Measurements from ENCODE around the gene TGFB2.

The TGFB2 gene

DNA sequence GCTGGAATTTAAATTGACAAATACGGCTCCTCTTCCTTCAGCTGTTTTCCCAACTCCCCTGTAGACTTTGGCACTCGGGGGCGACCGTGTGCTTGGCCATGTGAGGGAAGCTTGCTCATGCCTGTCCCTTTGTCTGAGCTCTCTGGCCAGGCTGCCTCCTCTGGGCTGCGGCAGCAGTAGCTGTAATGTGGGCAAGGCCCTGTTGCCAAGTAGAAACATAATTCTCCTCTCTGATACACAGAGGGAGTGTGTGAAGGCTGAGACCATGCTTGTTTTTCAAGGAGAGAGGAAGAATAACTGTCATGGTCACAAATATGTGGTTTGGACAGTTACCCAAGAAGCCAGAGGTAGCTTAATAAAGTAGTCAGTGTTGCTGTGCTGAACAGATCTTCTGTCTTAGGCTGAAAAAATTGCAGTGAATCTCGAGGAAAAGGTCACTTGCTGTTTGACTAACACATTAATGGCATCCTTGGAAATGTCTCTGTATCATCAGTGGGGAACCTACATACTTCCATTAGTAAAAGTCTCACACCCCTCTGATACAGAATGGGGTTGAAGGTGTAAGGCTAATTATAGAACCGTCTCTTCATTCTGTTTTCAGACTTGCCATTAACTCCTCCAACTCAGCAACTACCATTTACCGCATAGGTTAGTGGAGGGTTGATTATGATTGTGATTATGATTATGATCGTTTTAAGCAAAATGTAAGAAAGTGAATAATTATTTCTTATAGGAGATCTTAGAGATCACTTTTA lies 94.6 kb downstream of the TGFB2 start:
- whole genome bisulfite sequencing (ENCODE audit: insufficient coverage): 92% methylated on average over 5 of the region's 9 CpGs
- H3K36me3 ChIP-seq (ENCODE audit: control insufficient read depth in 4 of 4, insufficient read depth in 4 of 4, low read length in 3 of 4): no peaks in the 10 kb centered on the region
- no peaks in the 10 kb centered on the region for H3K4me1 ChIP-seq (ENCODE audit: control extremely low read depth in 1 of 4, control insufficient read depth in 4 of 4, insufficient read depth in 4 of 4, low read length in 3 of 4)
- H3K27ac ChIP-seq (ENCODE audit: insufficient read depth in 1 of 2, low read depth in 1 of 2, low read length in 2 of 2, poor library complexity in 1 of 2, severe bottlenecking in 2 of 2): no peak overlapping the region
- POLR2A ChIA-PET: no interaction called here
- H3K4me3 ChIP-seq (ENCODE audit: control insufficient read depth in 1 of 7, extremely low read depth in 1 of 7, insufficient read depth in 4 of 7, low read depth in 2 of 7, low read length in 6 of 7): no peak overlapping the region
- DNase-seq: no peak
- peaks cover 0 to 1% (median 0%) of the 10 kb centered on the region in 5 experiments for H3K27me3 ChIP-seq (replicated peaks in 2 of 5; ENCODE audit: control insufficient read depth in 4 of 5, insufficient read depth in 5 of 5, low read length in 4 of 5)
- H3K9me3 ChIP-seq (ENCODE audit: control extremely low read depth in 1 of 5, control insufficient read depth in 4 of 5, insufficient read depth in 2 of 5, low read depth in 1 of 5, low read length in 4 of 5): no peaks in the 10 kb centered on the region
- CTCF ChIA-PET: no interaction called here

DNA sequence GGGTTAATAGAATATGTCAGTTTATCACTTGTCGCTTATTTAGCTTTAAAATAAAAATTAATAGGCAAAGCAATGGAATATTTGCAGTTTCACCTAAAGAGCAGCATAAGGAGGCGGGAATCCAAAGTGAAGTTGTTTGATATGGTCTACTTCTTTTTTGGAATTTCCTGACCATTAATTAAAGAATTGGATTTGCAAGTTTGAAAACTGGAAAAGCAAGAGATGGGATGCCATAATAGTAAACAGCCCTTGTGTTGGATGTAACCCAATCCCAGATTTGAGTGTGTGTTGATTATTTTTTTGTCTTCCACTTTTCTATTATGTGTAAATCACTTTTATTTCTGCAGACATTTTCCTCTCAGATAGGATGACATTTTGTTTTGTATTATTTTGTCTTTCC lies 98.1 kb downstream of the TGFB2 start:
- Histone ChIP-seq H3K4me3 (ENCODE audit: control insufficient read depth in 1 of 7, extremely low read depth in 1 of 7, insufficient read depth in 4 of 7, low read depth in 2 of 7, low read length in 6 of 7) (no peak overlapping the region), H3K36me3 (ENCODE audit: control insufficient read depth in 4 of 4, insufficient read depth in 4 of 4, low read length in 3 of 4) (no peaks in the 10 kb centered on the region), H3K4me1 (ENCODE audit: control extremely low read depth in 1 of 4, control insufficient read depth in 4 of 4, insufficient read depth in 4 of 4, low read length in 3 of 4) (no peaks in the 10 kb centered on the region), H3K27ac (ENCODE audit: insufficient read depth in 1 of 2, low read depth in 1 of 2, low read length in 2 of 2, poor library complexity in 1 of 2, severe bottlenecking in 2 of 2) (no peak overlapping the region), H3K27me3 (replicated peaks in 2 of 5; ENCODE audit: control insufficient read depth in 4 of 5, insufficient read depth in 5 of 5, low read length in 4 of 5) (no peaks in the 10 kb centered on the region), H3K9me3 (ENCODE audit: control extremely low read depth in 1 of 5, control insufficient read depth in 4 of 5, insufficient read depth in 2 of 5, low read depth in 1 of 5, low read length in 4 of 5) (peaks cover 0 to 3% (median 0%) of the 10 kb centered on the region in 5 experiments)
- DNase-seq: no peak
- ChIA-PET POLR2A (no interaction called here), CTCF (no interaction called here)
- 100% methylated on average over 1 of the region's 2 CpGs for WGBS (ENCODE audit: insufficient coverage)

- no peaks in the 10 kb centered on the region for H3K4me1 ChIP-seq (ENCODE audit: control extremely low read depth in 1 of 4, control insufficient read depth in 4 of 4, insufficient read depth in 4 of 4, low read length in 3 of 4)
- no peak overlapping the region for H3K27ac ChIP-seq (ENCODE audit: insufficient read depth in 1 of 2, low read depth in 1 of 2, low read length in 2 of 2, poor library complexity in 1 of 2, severe bottlenecking in 2 of 2)
- 100% methylated on average over 3 of the region's 5 CpGs for WGBS (ENCODE audit: insufficient coverage)
- H3K4me3 ChIP-seq (ENCODE audit: control insufficient read depth in 1 of 7, extremely low read depth in 1 of 7, insufficient read depth in 4 of 7, low read depth in 2 of 7, low read length in 6 of 7): no peak overlapping the region
- H3K9me3 ChIP-seq (ENCODE audit: control extremely low read depth in 1 of 5, control insufficient read depth in 4 of 5, insufficient read depth in 2 of 5, low read depth in 1 of 5, low read length in 4 of 5): peaks cover 0 to 3% (median 0%) of the 10 kb centered on the region in 5 experiments
- no peaks in the 10 kb centered on the region for H3K36me3 ChIP-seq (ENCODE audit: control insufficient read depth in 4 of 4, insufficient read depth in 4 of 4, low read length in 3 of 4)
- no peaks in the 10 kb centered on the region for H3K27me3 ChIP-seq (replicated peaks in 2 of 5; ENCODE audit: control insufficient read depth in 4 of 5, insufficient read depth in 5 of 5, low read length in 4 of 5)
- ChIA-PET POLR2A (no interaction called here), CTCF (no interaction called here)
- no peak for DNase-seq
Observed at GRCh38 chr1:218444173-218444572, 99.0 kb downstream of the TGFB2 start.

DNA sequence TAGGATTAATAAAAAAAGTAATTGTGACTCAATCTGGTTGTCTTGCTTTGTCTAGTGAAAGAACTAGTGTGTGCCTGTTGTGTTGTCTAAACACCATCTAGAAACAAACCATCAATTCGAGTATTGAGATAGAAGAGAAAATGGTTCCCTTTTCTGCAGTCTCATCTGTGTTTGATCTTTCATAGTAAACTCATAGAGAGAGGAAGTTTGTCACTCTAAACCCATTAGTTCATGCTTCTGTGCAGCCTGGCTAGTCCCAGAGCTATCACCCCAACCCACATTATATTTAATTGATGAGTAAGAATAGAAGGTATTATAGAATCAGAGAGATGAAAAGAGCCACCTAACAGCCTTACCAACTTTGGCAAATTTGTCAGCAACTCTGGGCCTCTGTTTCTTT lies 99.5 kb downstream of the TGFB2 start:
- Histone ChIP-seq H3K4me3 (ENCODE audit: control insufficient read depth in 1 of 7, extremely low read depth in 1 of 7, insufficient read depth in 4 of 7, low read depth in 2 of 7, low read length in 6 of 7) (no peak overlapping the region), H3K9me3 (ENCODE audit: control extremely low read depth in 1 of 5, control insufficient read depth in 4 of 5, insufficient read depth in 2 of 5, low read depth in 1 of 5, low read length in 4 of 5) (peaks cover 0 to 3% (median 0%) of the 10 kb centered on the region in 5 experiments), H3K27me3 (replicated peaks in 2 of 5; ENCODE audit: control insufficient read depth in 4 of 5, insufficient read depth in 5 of 5, low read length in 4 of 5) (no peaks in the 10 kb centered on the region), H3K27ac (ENCODE audit: insufficient read depth in 1 of 2, low read depth in 1 of 2, low read length in 2 of 2, poor library complexity in 1 of 2, severe bottlenecking in 2 of 2) (no peak overlapping the region), H3K4me1 (ENCODE audit: control extremely low read depth in 1 of 4, control insufficient read depth in 4 of 4, insufficient read depth in 4 of 4, low read length in 3 of 4) (no peaks in the 10 kb centered on the region), H3K36me3 (ENCODE audit: control insufficient read depth in 4 of 4, insufficient read depth in 4 of 4, low read length in 3 of 4) (no peaks in the 10 kb centered on the region)
- CTCF ChIA-PET: no interaction called here
- DNase-seq: no peak
- no CpG with 5 or more reads among the region's 1 CpG for WGBS (ENCODE audit: insufficient coverage)
- POLR2A ChIA-PET: no interaction called here

DNA sequence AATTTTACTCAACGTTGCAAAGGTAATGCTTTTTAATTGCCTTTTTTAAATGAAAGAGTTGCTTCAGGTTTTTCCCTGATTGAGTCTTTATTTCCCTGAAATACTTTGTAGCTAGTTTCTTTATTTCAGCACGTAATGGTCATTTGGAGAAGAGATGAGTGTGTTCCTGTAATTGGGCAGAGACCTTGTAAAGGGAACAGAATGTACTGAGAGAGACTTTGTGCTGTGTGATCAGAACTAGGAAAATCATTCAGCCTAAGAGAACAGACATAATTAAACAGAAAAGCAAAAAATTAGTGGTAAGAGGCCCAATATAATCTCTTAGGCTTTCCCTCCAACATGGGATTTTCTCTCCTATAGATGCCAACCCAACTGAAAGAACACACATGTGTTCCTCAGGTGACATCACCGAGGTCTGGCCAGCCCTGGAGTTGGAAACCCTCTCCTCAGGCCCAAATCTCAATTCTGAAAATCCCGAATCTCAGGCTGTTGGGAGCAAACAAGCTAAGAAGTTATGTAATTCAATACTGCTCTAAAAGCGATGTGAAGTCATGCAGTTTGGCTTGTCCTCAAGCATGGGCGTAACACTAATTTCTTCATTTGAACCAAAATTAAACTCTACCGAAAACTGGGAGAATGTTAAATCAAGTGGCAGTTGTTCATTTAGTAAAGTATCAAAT lies 102.0 kb downstream of the TGFB2 start:
- Histone ChIP-seq H3K27me3 (replicated peaks in 2 of 5; ENCODE audit: control insufficient read depth in 4 of 5, insufficient read depth in 5 of 5, low read length in 4 of 5) (no peaks in the 10 kb centered on the region), H3K4me3 (ENCODE audit: control insufficient read depth in 1 of 7, extremely low read depth in 1 of 7, insufficient read depth in 4 of 7, low read depth in 2 of 7, low read length in 6 of 7) (no peak overlapping the region), H3K36me3 (ENCODE audit: control insufficient read depth in 4 of 4, insufficient read depth in 4 of 4, low read length in 3 of 4) (no peaks in the 10 kb centered on the region), H3K27ac (ENCODE audit: insufficient read depth in 1 of 2, low read depth in 1 of 2, low read length in 2 of 2, poor library complexity in 1 of 2, severe bottlenecking in 2 of 2) (no peak overlapping the region), H3K4me1 (ENCODE audit: control extremely low read depth in 1 of 4, control insufficient read depth in 4 of 4, insufficient read depth in 4 of 4, low read length in 3 of 4) (no peaks in the 10 kb centered on the region), H3K9me3 (ENCODE audit: control extremely low read depth in 1 of 5, control insufficient read depth in 4 of 5, insufficient read depth in 2 of 5, low read depth in 1 of 5, low read length in 4 of 5) (peaks cover 0 to 3% (median 0%) of the 10 kb centered on the region in 5 experiments)
- no peak for DNase-seq
- POLR2A ChIA-PET: no interaction called here
- WGBS (ENCODE audit: insufficient coverage): 91% methylated on average over 3 of the region's 7 CpGs
- CTCF ChIA-PET: no interaction called here

GRCh38 chr1:218451415-218451814 lies 106.3 kb downstream of the TGFB2 start:
- WGBS (ENCODE audit: insufficient coverage): 67% methylated on average over 3 of the region's 3 CpGs
- CTCF ChIA-PET: interaction anchor here (0.7 kb wide), 1 partner anchor 303 kb away, joined by 3 read pairs; no protein-coding TSS in a partner anchor
- POLR2A ChIA-PET: no interaction called here

GRCh38 chr1:218454700-218455282 lies 109.7 kb downstream of the TGFB2 start:
- H3K9me3 ChIP-seq (ENCODE audit: control extremely low read depth in 1 of 5, control insufficient read depth in 4 of 5, insufficient read depth in 2 of 5, low read depth in 1 of 5, low read length in 4 of 5): no peaks in the 10 kb centered on the region
- POLR2A ChIA-PET: no interaction called here
- CTCF ChIA-PET: no interaction called here
- H3K36me3 ChIP-seq (ENCODE audit: control insufficient read depth in 4 of 4, insufficient read depth in 4 of 4, low read length in 3 of 4): no peaks in the 10 kb centered on the region
- no peak for DNase-seq
- no peak overlapping the region for H3K4me3 ChIP-seq (ENCODE audit: control insufficient read depth in 1 of 7, extremely low read depth in 1 of 7, insufficient read depth in 4 of 7, low read depth in 2 of 7, low read length in 6 of 7)
- no peak overlapping the region for H3K27ac ChIP-seq (ENCODE audit: insufficient read depth in 1 of 2, low read depth in 1 of 2, low read length in 2 of 2, poor library complexity in 1 of 2, severe bottlenecking in 2 of 2)
- WGBS (ENCODE audit: insufficient coverage): no CpG with 5 or more reads among the region's 2 CpGs
- peaks cover 0 to 4% (median 0%) of the 10 kb centered on the region in 5 experiments for H3K27me3 ChIP-seq (replicated peaks in 2 of 5; ENCODE audit: control insufficient read depth in 4 of 5, insufficient read depth in 5 of 5, low read length in 4 of 5)
- no peaks in the 10 kb centered on the region for H3K4me1 ChIP-seq (ENCODE audit: control extremely low read depth in 1 of 4, control insufficient read depth in 4 of 4, insufficient read depth in 4 of 4, low read length in 3 of 4)

More at GRCh38 chr1:218451415-218451814, 106.3 kb downstream of the TGFB2 start:
- Histone ChIP-seq H3K27me3 (replicated peaks in 2 of 5; ENCODE audit: control insufficient read depth in 4 of 5, insufficient read depth in 5 of 5, low read length in 4 of 5) (peaks cover 0 to 4% (median 0%) of the 10 kb centered on the region in 5 experiments), H3K9me3 (ENCODE audit: control extremely low read depth in 1 of 5, control insufficient read depth in 4 of 5, insufficient read depth in 2 of 5, low read depth in 1 of 5, low read length in 4 of 5) (peaks cover 0 to 3% (median 0%) of the 10 kb centered on the region in 5 experiments), H3K27ac (ENCODE audit: insufficient read depth in 1 of 2, low read depth in 1 of 2, low read length in 2 of 2, poor library complexity in 1 of 2, severe bottlenecking in 2 of 2) (no peak overlapping the region), H3K4me1 (ENCODE audit: control extremely low read depth in 1 of 4, control insufficient read depth in 4 of 4, insufficient read depth in 4 of 4, low read length in 3 of 4) (no peaks in the 10 kb centered on the region), H3K36me3 (ENCODE audit: control insufficient read depth in 4 of 4, insufficient read depth in 4 of 4, low read length in 3 of 4) (no peaks in the 10 kb centered on the region), H3K4me3 (ENCODE audit: control insufficient read depth in 1 of 7, extremely low read depth in 1 of 7, insufficient read depth in 4 of 7, low read depth in 2 of 7, low read length in 6 of 7) (no peak overlapping the region)
- no peak for DNase-seq

Data from common myeloid progenitor, CD34-positive (primary cell).